Prostate gland (tissue), 2 donors: ENCODE results near the gene TMUB1.

Experiments
- CTCF ChIP-seq, 4 experiments: fragments of 200-600 bp in 2 of 4; fragments of 450-650 bp in 2 of 4; sonication (generic) in 2 of 4; IDR thresholded peaks; 1 replicate in 3 of 4; 2 replicates in 1 of 4; pipeline ENCODE4 v1.5.1; 2016 to 2019; ENCODE audit warnings: antibody characterized with exemption in 4 of 4, mild to moderate bottlenecking in 2 of 4, moderate library complexity in 2 of 4
- POLR2AphosphoS5 ChIP-seq: sonication (generic); formaldehyde crosslinking; IDR thresholded peaks from one replicate; pipeline ENCODE4 v1.6.1; 2017; ENCODE audit warnings: antibody characterized with exemption

GRCh38 chr7:151132461-151133205, 49.3 kb upstream of the TMUB1 start:
- no peak for TF ChIP-seq CTCF (IDR thresholded peaks at IDR 0.05)
- no peak for TF ChIP-seq POLR2AphosphoS5
